Prostate gland (tissue), 2 donors: ENCODE results near the gene REST. TPM values are rescaled to one million over a fixed set of nuclear protein-coding genes. Genes with fewer than 3 reads are reported as not detected.

Experiments
- DNase-seq: peaks from one replicate; pipeline ENCODE4 v3.0.0-alpha.2; 2019; ENCODE audit warnings: low spot score
- H3K27ac ChIP-seq, 2 donors: fragments of 200-600 bp; sonication (generic); 2 replicates each; pipeline ENCODE4 v1.5.1; 2017 to 2019
- H3K27me3 ChIP-seq: fragments of 200-600 bp; sonication (generic); replicated peaks from 2 replicates; pipeline ENCODE4 v1.5.1; 2019; ENCODE audit not compliant: insufficient read depth
- H3K36me3 ChIP-seq, 2 donors: fragments of 200-600 bp; sonication (generic); 1 replicate in 1 of 2; 2 replicates in 1 of 2; pipeline versions ENCODE4 v1.5.1 to v1.8.1; 2017 to 2019
- H3K4me1 ChIP-seq: fragments of 200-600 bp; sonication (generic); replicated peaks from 2 replicates; pipeline ENCODE4 v1.5.1; 2019
- H3K4me3 ChIP-seq, 2 donors: fragments of 200-600 bp; sonication (generic); 2 replicates each; pipeline ENCODE4 v1.5.1; 2017 to 2019
- H3K9me3 ChIP-seq: fragments of 200-600 bp; sonication (generic); 2 replicates; pipeline ENCODE4 v1.5.1; 2017
- POLR2A ChIP-seq: fragments of 450-650 bp; IDR thresholded peaks from one replicate; pipeline ENCODE4 v1.6.1; 2016; ENCODE audit warnings: antibody characterized with exemption, mild to moderate bottlenecking
- POLR2AphosphoS5 ChIP-seq: sonication (generic); formaldehyde crosslinking; IDR thresholded peaks from one replicate; pipeline ENCODE4 v1.6.1; 2017; ENCODE audit warnings: antibody characterized with exemption
- WGBS: methylation state at CpG from one replicate; pipeline ENCODE4 v1.1.5; 2018; 5-methylcytosine and 5-hydroxymethylcytosine counted together
- intact Hi-C: fragments of 100-400 bp; cut with DNase I; formaldehyde crosslinking; loops from one replicate; pipeline ENCODE4 v1.14.2; 2022
- total RNA-seq, 2 donors: library from RNA; depleted of rRNA; stranded (reverse); fragments of >200 nt; gene quantifications; one replicate each; pipeline ENCODE4 v1.1.0, GENCODE V29; 2016
- TF ChIP-seq, protein P1 (sequence below), 4 experiments: fragments of 200-600 bp in 2 of 4; fragments of 450-650 bp in 2 of 4; sonication (generic) in 2 of 4; IDR thresholded peaks; 1 replicate in 3 of 4; 2 replicates in 1 of 4; pipeline ENCODE4 v1.5.1; 2016 to 2019; ENCODE audit warnings: antibody characterized with exemption in 4 of 4, mild to moderate bottlenecking in 2 of 4, moderate library complexity in 2 of 4

REST gene
- total RNA-seq, 2 donors from 2014 or later, result 38.0 to 50.8 TPM

DNA sequence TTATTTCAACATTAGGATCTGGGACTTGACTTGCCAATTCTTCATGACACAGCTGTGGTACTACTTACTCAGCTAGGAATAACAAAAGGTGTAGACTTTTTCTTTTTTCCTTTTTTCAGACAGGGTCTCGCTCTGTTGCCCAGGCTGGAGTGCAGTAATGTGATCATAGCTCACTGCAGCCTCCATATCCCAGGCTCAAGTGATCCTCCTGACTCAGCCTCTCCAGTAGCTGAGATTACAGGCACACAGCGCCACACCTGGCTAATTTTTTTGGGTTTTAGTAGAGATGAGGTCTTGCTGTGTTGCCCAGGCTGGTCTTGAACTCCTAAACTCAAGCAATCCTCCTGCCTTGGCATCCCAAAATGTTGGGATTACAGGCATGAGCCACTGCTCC is 53.4 kb downstream of the REST start:
- WGBS, result 98% methylated on average over 2 of the region's 2 CpGs
- Histone ChIP-seq H3K36me3 (no peaks in the 10 kb centered on the region), H3K9me3 (no peaks in the 10 kb centered on the region), H3K4me1 (no peaks in the 10 kb centered on the region), H3K27ac (no peak overlapping the region), H3K4me3 (no peak overlapping the region), H3K27me3 (no peaks in the 10 kb centered on the region)
- no peak for DNase-seq
- intact Hi-C loops, result no loop called here
- TF ChIP-seq, protein P1, sequence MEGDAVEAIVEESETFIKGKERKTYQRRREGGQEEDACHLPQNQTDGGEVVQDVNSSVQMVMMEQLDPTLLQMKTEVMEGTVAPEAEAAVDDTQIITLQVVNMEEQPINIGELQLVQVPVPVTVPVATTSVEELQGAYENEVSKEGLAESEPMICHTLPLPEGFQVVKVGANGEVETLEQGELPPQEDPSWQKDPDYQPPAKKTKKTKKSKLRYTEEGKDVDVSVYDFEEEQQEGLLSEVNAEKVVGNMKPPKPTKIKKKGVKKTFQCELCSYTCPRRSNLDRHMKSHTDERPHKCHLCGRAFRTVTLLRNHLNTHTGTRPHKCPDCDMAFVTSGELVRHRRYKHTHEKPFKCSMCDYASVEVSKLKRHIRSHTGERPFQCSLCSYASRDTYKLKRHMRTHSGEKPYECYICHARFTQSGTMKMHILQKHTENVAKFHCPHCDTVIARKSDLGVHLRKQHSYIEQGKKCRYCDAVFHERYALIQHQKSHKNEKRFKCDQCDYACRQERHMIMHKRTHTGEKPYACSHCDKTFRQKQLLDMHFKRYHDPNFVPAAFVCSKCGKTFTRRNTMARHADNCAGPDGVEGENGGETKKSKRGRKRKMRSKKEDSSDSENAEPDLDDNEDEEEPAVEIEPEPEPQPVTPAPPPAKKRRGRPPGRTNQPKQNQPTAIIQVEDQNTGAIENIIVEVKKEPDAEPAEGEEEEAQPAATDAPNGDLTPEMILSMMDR (IDR thresholded peaks at IDR 0.05), result no peak
- TF ChIP-seq POLR2A, result no peak
- no peak for TF ChIP-seq POLR2AphosphoS5

DNA sequence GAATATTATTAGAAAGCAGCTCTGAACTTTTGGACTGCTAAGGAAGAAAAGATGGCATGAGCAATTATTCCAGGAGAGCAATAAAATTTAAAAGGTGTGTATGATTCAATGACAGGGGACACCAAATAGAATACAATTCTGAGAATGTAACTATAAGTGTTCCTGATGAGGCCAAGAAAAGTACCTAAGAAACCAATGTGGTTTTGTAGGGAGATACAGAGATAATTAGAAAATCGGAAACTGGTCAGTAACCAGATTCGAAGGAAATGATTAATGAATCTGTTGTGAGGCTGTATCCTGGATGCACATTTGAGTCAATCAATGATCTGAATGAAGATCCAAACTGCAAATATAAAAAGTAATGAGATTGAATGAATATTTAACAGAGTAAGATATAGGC is 63.7 kb downstream of the REST start:
- H3K9me3 ChIP-seq, result no peaks in the 10 kb centered on the region
- H3K27me3 ChIP-seq, result no peaks in the 10 kb centered on the region
- intact Hi-C loops, result no loop called here
- H3K36me3 ChIP-seq, result no peaks in the 10 kb centered on the region
- no peak for DNase-seq
- no peak overlapping the region for H3K27ac ChIP-seq
- WGBS, result 94% methylated on average over 2 of the region's 2 CpGs
- H3K4me3 ChIP-seq, result no peak overlapping the region
- TF ChIP-seq POLR2A (no peak), POLR2AphosphoS5 (no peak)
- TF ChIP-seq, protein P1 (IDR thresholded peaks at IDR 0.05), result no peak
- H3K4me1 ChIP-seq, result no peaks in the 10 kb centered on the region

DNA sequence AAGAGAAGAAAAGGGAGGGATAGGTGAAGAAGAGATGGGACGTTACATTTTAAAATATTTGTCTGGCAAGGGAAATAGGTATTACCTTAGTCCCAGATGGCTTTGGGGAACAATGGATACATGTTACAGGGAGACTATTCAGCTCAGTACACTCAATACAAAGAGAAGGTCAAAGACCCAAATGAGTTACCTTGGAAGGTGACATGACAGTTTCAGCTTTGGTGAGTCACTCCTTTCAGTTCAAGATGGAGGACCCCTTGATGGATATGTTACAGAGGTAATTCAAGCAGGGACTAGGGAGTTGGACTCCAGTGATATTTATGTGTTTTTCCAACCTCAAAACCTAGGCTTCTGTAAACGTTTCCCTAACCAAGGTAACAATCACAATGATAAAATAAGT is 64.7 kb downstream of the REST start:
- Histone ChIP-seq H3K4me3 (no peak overlapping the region), H3K27ac (no peak overlapping the region), H3K27me3 (no peaks in the 10 kb centered on the region), H3K4me1 (no peaks in the 10 kb centered on the region), H3K36me3 (no peaks in the 10 kb centered on the region), H3K9me3 (no peaks in the 10 kb centered on the region)
- intact Hi-C loops, result no loop called here
- 94% methylated on average over 2 of the region's 2 CpGs for WGBS
- TF ChIP-seq, protein P1 (IDR thresholded peaks at IDR 0.05), result no peak
- TF ChIP-seq POLR2AphosphoS5, result no peak
- TF ChIP-seq POLR2A, result no peak
- no peak for DNase-seq

DNA sequence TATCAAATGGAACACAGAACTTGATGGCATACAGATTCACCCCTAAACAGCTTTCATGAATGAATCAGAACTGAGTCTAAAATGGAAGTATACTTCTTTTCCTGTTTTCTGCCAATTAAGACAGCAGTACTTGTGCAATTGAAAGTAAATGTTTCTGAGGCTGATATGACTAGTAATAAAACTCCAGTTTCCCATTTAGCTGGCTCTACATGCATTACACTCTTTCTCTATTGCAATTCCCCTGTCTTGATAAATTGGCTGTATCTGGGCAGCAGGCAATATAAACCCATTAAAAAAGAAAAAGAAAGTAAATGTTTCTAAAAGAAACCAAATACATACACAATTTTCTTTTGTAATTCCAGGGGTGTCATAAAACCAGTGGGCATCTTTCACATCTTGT is 65.1 kb downstream of the REST start:
- no peak for DNase-seq
- intact Hi-C loops, result no loop called here
- H3K4me3 ChIP-seq, result no peak overlapping the region
- H3K27me3 ChIP-seq, result no peaks in the 10 kb centered on the region
- H3K4me1 ChIP-seq, result no peaks in the 10 kb centered on the region
- H3K9me3 ChIP-seq, result no peaks in the 10 kb centered on the region
- TF ChIP-seq POLR2AphosphoS5 (no peak), POLR2A (no peak)
- TF ChIP-seq, protein P1 (IDR thresholded peaks at IDR 0.05), result no peak
- no peak overlapping the region for H3K27ac ChIP-seq
- no peaks in the 10 kb centered on the region for H3K36me3 ChIP-seq

DNA sequence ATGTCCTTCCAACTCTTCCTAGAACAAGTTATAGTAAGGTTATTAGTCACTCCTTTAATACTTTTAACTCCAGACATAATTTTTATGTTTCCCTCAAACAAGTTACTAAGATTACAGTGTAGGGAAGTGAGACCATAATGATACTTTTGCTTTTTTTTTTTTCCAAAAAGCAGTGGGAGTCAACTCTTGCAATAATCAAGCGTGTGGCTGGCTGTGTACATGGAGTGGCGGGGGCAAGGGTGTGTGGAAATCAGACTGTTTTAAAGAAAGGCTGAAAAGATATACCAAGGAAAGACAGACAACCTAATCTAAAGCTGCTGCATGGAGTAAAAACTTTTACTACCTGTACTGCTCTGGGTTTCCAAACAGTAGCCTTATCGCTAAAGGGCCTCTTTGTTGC is 65.6 kb downstream of the REST start:
- Histone ChIP-seq H3K9me3 (no peaks in the 10 kb centered on the region), H3K27ac (no peak overlapping the region), H3K4me3 (no peak overlapping the region), H3K4me1 (no peaks in the 10 kb centered on the region), H3K27me3 (no peaks in the 10 kb centered on the region), H3K36me3 (no peaks in the 10 kb centered on the region)
- intact Hi-C loops, result no loop called here
- TF ChIP-seq POLR2A (no peak), POLR2AphosphoS5 (no peak)
- TF ChIP-seq, protein P1 (IDR thresholded peaks at IDR 0.05), result no peak
- DNase-seq, result no peak
- WGBS, result 98% methylated on average over 3 of the region's 3 CpGs
